IMR-90 (cell line): Measurements from ENCODE around the gene C16orf74. TPM values are rescaled to one million over a fixed set of nuclear protein-coding genes. Genes with fewer than 3 reads are reported as not detected.

Source experiments
- ATAC-seq: fragments of 200-7000 bp; cut with Tn5 transposase; 2 replicates; pipeline ENCODE4 v1.9.1; 2020; ENCODE audit warnings: low read depth, mild to moderate bottlenecking, moderate library complexity
- BruUV-seq: library from RNA; stranded (reverse); fragments of 400-500 nt; replicated peaks from 2 replicates; lab custom pipeline; 2021; lab: Mats Ljungman, UMichigan
- CTCF ChIA-PET: fragments of 300-600 bp; formaldehyde crosslinking; extraction: SDS; loops from one replicate; lab custom pipeline; 2021; ENCODE audit warnings: antibody characterized with exemption; lab: Yijun Ruan, JAX
- POLR2A ChIA-PET: fragments of 300-600 bp; sonication (Branson Sonifier 250); formaldehyde crosslinking; loops from one replicate; lab custom pipeline; 2022; ENCODE audit warnings: antibody characterized with exemption; ENCODE audit not compliant: unreplicated experiment; lab: Charles Lee
- DNase-seq: peaks from one replicate; pipeline ENCODE4 v3.0.0; 2013
- H2AFZ ChIP-seq: replicated peaks from 2 replicates; pipeline ENCODE3; 2013; ENCODE audit warnings: low read length, mild to moderate bottlenecking; ENCODE audit not compliant: poor library complexity
- H2AK5ac ChIP-seq: 2 replicates; pipeline ENCODE4 v1.6.1; 2013; ENCODE audit warnings: low read depth, low read length, inconsistent platforms
- H2AK9ac ChIP-seq: replicated peaks from 2 replicates; pipeline ENCODE3; 2013; ENCODE audit warnings: mild to moderate bottlenecking, low read depth, low read length, moderate library complexity; ENCODE audit not compliant: poor library complexity
- H2BK120ac ChIP-seq: 2 replicates; pipeline ENCODE4 v1.6.1; 2013; ENCODE audit warnings: low read depth, low read length, inconsistent platforms
- H2BK15ac ChIP-seq: 3 replicates; pipeline ENCODE4 v1.6.1; 2013; ENCODE audit warnings: low read depth, low read length, inconsistent platforms
- H2BK20ac ChIP-seq: 2 replicates; pipeline ENCODE4 v1.6.1; 2013; ENCODE audit warnings: low read depth, mild to moderate bottlenecking, inconsistent platforms, low read length, moderate library complexity
- H2BK5ac ChIP-seq: 2 replicates; pipeline ENCODE4 v1.6.1; 2013; ENCODE audit warnings: mild to moderate bottlenecking, low read depth, low read length, inconsistent platforms; ENCODE audit not compliant: poor library complexity, severe bottlenecking
- H3K14ac ChIP-seq: replicated peaks from 2 replicates; pipeline ENCODE4 v1.6.1; 2013; ENCODE audit warnings: low read depth, low read length, inconsistent platforms
- H3K18ac ChIP-seq: 2 replicates; pipeline ENCODE4 v1.6.1; 2013; ENCODE audit warnings: low read depth, low read length, control low read depth
- H3K23ac ChIP-seq: 2 replicates; pipeline ENCODE4 v1.6.1; 2013; ENCODE audit warnings: low read depth, low read length, inconsistent platforms
- H3K27ac ChIP-seq: 2 replicates; pipeline ENCODE4 v1.5.1; 2013; ENCODE audit warnings: mild to moderate bottlenecking, control low read depth, low read length; ENCODE audit not compliant: insufficient read depth
- H3K27me3 ChIP-seq: 2 replicates; pipeline ENCODE4 v1.6.1; 2013; ENCODE audit warnings: low read length; ENCODE audit not compliant: control insufficient read depth, insufficient read depth
- H3K36me3 ChIP-seq: 2 replicates; pipeline ENCODE4 v1.6.1; 2013; ENCODE audit warnings: low read length, mixed read lengths; ENCODE audit not compliant: control insufficient read depth, insufficient read depth
- H3K4ac ChIP-seq: 2 replicates; pipeline ENCODE4 v1.6.1; 2013; ENCODE audit warnings: low read depth, low read length, inconsistent platforms
- H3K4me1 ChIP-seq: 2 replicates; pipeline ENCODE4 v1.6.1; 2013; ENCODE audit warnings: low read length, mixed read lengths; ENCODE audit not compliant: control insufficient read depth, insufficient read depth
- H3K4me2 ChIP-seq: 2 replicates; pipeline ENCODE4 v1.6.1; 2013; ENCODE audit warnings: low read depth, mild to moderate bottlenecking, control low read depth, low read length, moderate library complexity
- H3K4me3 ChIP-seq: 2 replicates; pipeline ENCODE4 v1.5.1; 2013; ENCODE audit warnings: low read depth, mild to moderate bottlenecking, control low read depth, low read length, moderate library complexity; ENCODE audit not compliant: insufficient read depth
- H3K56ac ChIP-seq: 2 replicates; pipeline ENCODE4 v1.6.1; 2013; ENCODE audit warnings: low read length, inconsistent platforms; ENCODE audit not compliant: insufficient read depth; ENCODE audit errors: extremely low read depth
- H3K79me1 ChIP-seq, 2 experiments: 2 replicates each; pipeline ENCODE4 v1.6.1; 2013; ENCODE audit warnings: low read length in 2 of 2, inconsistent platforms in 1 of 2, low read depth in 1 of 2
- H3K9ac ChIP-seq: 2 replicates; pipeline ENCODE4 v1.6.1; 2013; ENCODE audit warnings: low read depth, low read length, control low read depth
- H3K9me1 ChIP-seq: 2 replicates; pipeline ENCODE4 v1.6.1; 2013; ENCODE audit warnings: low read length, inconsistent platforms; ENCODE audit not compliant: insufficient read depth
- H3K9me3 ChIP-seq: 2 replicates; pipeline ENCODE4 v1.6.1; 2013; ENCODE audit warnings: low read length; ENCODE audit not compliant: control insufficient read depth, insufficient read depth
- H4K20me1 ChIP-seq: 2 replicates; pipeline ENCODE4 v1.6.1; 2013; ENCODE audit warnings: low read length, inconsistent platforms; ENCODE audit not compliant: insufficient read depth
- H4K5ac ChIP-seq: 2 replicates; pipeline ENCODE4 v1.6.1; 2013; ENCODE audit warnings: mild to moderate bottlenecking, low read depth, low read length, control low read depth
- H4K8ac ChIP-seq, 2 experiments: 2 replicates each; pipeline ENCODE4 v1.6.1; 2013; ENCODE audit warnings: low read depth in 2 of 2, low read length in 2 of 2, control low read depth in 1 of 2, inconsistent platforms in 1 of 2
- H4K91ac ChIP-seq: 2 replicates; pipeline ENCODE4 v1.6.1; 2013; ENCODE audit warnings: low read depth, low read length, inconsistent platforms; ENCODE audit not compliant: insufficient read depth
- ELK1 ChIP-seq: fragments of 150-350 bp; IDR thresholded peaks from 2 replicates; pipeline ENCODE4 v1.6.1; 2016; ENCODE audit warnings: low read depth, mild to moderate bottlenecking, low read length, moderate library complexity, borderline replicate concordance
- FOS ChIP-seq: fragments of 150-350 bp; IDR thresholded peaks from 2 replicates; pipeline ENCODE4 v1.6.1; 2016; ENCODE audit warnings: low read depth, low read length
- MAZ ChIP-seq: IDR thresholded peaks from 2 replicates; pipeline ENCODE4 v1.6.1; 2012; ENCODE audit warnings: low read depth, mild to moderate bottlenecking, low read length, improper control_type of control experiment, moderate library complexity, borderline replicate concordance
- WGBS, 2 experiments: methylation state at CpG; one replicate each; pipeline versions ENCODE4 v1.1.5 to v1.1.7; 2013; ENCODE audit warnings: missing lambda C conversion rate in 2 of 2; ENCODE audit not compliant: insufficient read length in 1 of 2; ENCODE audit errors: extremely low coverage in 2 of 2; 5-methylcytosine and 5-hydroxymethylcytosine counted together
- dilution Hi-C: fragments of 300-500 bp; cut with HindIII; formaldehyde crosslinking; loops from one replicate; pipeline ENCODE4 v1.14.3; 2018; ENCODE audit warnings: low sequenced_read_pairs; ENCODE audit not compliant: unreplicated experiment
- in situ Hi-C: fragments of 300-500 bp; cut with MboI; formaldehyde crosslinking; loops from 3 replicates; pipeline ENCODE4 v1.14.3; 2019; ENCODE audit warnings: low sequenced_read_pairs, inconsistent platforms, mixed read lengths
- intact Hi-C: fragments of 100-400 bp; cut with micrococcal nuclease; formaldehyde crosslinking; loops from 2 replicates; pipeline ENCODE4 v1.10.0; 2022
- microRNA-seq, 2 experiments: library from miRNA; stranded (forward) in 1 of 2; unstranded in 1 of 2; fragments of 10-50 nt in 1 of 2; fragments of <30 nt in 1 of 2; gene quantifications in 1 of 2; microRNA quantifications in 1 of 2; one replicate each; pipeline versions ENCODE3 to v1.1.0; 2013 to 2020; ENCODE audit not compliant: insufficient read depth in 1 of 2, insufficient read length in 1 of 2, unreplicated experiment in 1 of 2
- polyA plus RNA-seq, 3 experiments: library from polyadenylated mRNA; depleted of rRNA; stranded (reverse); fragments of >200 nt; gene quantifications; 2 replicates each; pipeline ENCODE4 v1.2.3, GENCODE V29; 2012; ENCODE audit warnings: low replicate concordance in 1 of 3
- small RNA-seq, 5 experiments: library from RNA; depleted of rRNA; stranded (forward); fragments of <200 nt; gene quantifications; one replicate each; pipeline ENCODE3, GENCODE V24; 2012
- total RNA-seq: library from RNA; depleted of rRNA; stranded (reverse); fragments of >200 nt; gene quantifications from 2 replicates; pipeline ENCODE4 v1.2.3, GENCODE V29; 2012; rRNA removed

C16orf74 gene
- total and polyA plus RNA-seq, 2 of the 4 experiments (the other 2 are of a cell fraction), result 4.5 to 12.2 TPM

- in situ Hi-C loops, result loop anchor here (5.0 kb wide), 1 partner anchor 59 kb away; no protein-coding TSS in a partner anchor
- intact Hi-C loops, result loop anchor here (5.0 kb wide), 1 partner anchor 59 kb away; no protein-coding TSS in a partner anchor
Measured at GRCh38 chr16:85657996-85658395, 92.9 kb downstream of the C16orf74 start.

More at GRCh38 chr16:85657996-85658395, 92.9 kb downstream of the C16orf74 start:
- H3K4ac ChIP-seq, result no peak overlapping the region
- H3K4me3 ChIP-seq, result no peak overlapping the region
- no peak overlapping the region for H2BK20ac ChIP-seq
- H4K5ac ChIP-seq, result no peak overlapping the region
- peaks cover 33% of the 10 kb centered on the region for H4K20me1 ChIP-seq
- no peak overlapping the region for H2BK5ac ChIP-seq
- no peak overlapping the region for H2BK15ac ChIP-seq
- peaks cover 7% of the 10 kb centered on the region for H3K4me1 ChIP-seq
- no peak for ATAC-seq
- H3K14ac ChIP-seq, result no peak overlapping the region
- POLR2A ChIA-PET, result no interaction called here
- no peak overlapping the region for H3K18ac ChIP-seq
- BruUV-seq, result no TSS peak
- no peak overlapping the region for H2AFZ ChIP-seq
- no peak overlapping the region for H3K23ac ChIP-seq
- dilution Hi-C loops, result no loop called here
- TF ChIP-seq MAZ (no peak), ELK1 (no peak), FOS (no peak)
- WGBS, 2 experiments, result no CpG with 5 or more reads among the region's 3 CpGs
- H3K9me3 ChIP-seq, result no peaks in the 10 kb centered on the region
- no peak overlapping the region for H3K4me2 ChIP-seq
- H2BK120ac ChIP-seq, result no peak overlapping the region
- no peaks in the 10 kb centered on the region for H3K27me3 ChIP-seq
- H2AK5ac ChIP-seq, result no peak overlapping the region
- CTCF ChIA-PET, result no interaction called here
- 0 out of 2 replicates have a peak, but pooled peaks cover 6% of the 10 kb centered on the region for H3K9me1 ChIP-seq
- H4K91ac ChIP-seq, result no peak overlapping the region
- H3K79me1 ChIP-seq, result peaks cover 11 to 34% of the 10 kb centered on the region in 2 experiments
- no peak overlapping the region for H3K56ac ChIP-seq
- peaks cover 72% of the 10 kb centered on the region for H3K36me3 ChIP-seq
- H2AK9ac ChIP-seq, result no peak overlapping the region
- H3K9ac ChIP-seq, result no peak overlapping the region
- H3K27ac ChIP-seq, result no peak overlapping the region
- H4K8ac ChIP-seq, result no peak overlapping the region
- DNase-seq, result no peak

Small RNA genes within 50 kb of the gene (microRNA-seq; reads per million reads assigned to microRNA genes)
- gene MIR1910 (ENCODE audit: unreplicated experiment) (3.7 reads per million, percentile 3 among the genes with 10 or more reads in this experiment), gene RN7SL381P (ENCODE audit: insufficient read depth, insufficient read length) (not detected), gene RNU1-103P (ENCODE audit: insufficient read depth, insufficient read length) (not detected)

Small RNA genes within 50 kb of the gene (small RNA-seq; reads per million reads assigned to genes)
- gene RN7SL381P, result 0 to 0.60 (median 0) reads per million in 5 experiments
- gene RNU1-103P, result 0 reads per million in 5 experiments

Other genes starting within 250 kb of the C16orf74 start
- 9.4 and 14.9 TPM in 2 replicates for gene GSE1, start 137.8 kb downstream of the C16orf74 start, total RNA-seq
- 25.5 and 30.8 TPM in 2 replicates for gene GSE1, start 137.8 kb downstream of the C16orf74 start, polyA plus RNA-seq (2012; rRNA removed)
- gene GINS2, start 62.1 kb downstream of the C16orf74 start, total RNA-seq, result 12.8 and 13.4 TPM in 2 replicates
- gene GINS2, start 62.1 kb downstream of the C16orf74 start, polyA plus RNA-seq (2012; rRNA removed), result 11.3 and 12.0 TPM in 2 replicates
- gene EMC8, start 48.4 kb upstream of the C16orf74 start, total RNA-seq, result 23.7 and 28.3 TPM in 2 replicates
- gene EMC8, start 48.4 kb upstream of the C16orf74 start, polyA plus RNA-seq (2012; rRNA removed), result 48.9 and 54.7 TPM in 2 replicates
- gene COX4I1, start 48.6 kb upstream of the C16orf74 start, total RNA-seq, result 392 and 397 TPM in 2 replicates
- gene COX4I1, start 48.6 kb upstream of the C16orf74 start, polyA plus RNA-seq (2012; rRNA removed), result 700 and 845 TPM in 2 replicates
- not detected in 2 replicates for gene IRF8, start 148.1 kb upstream of the C16orf74 start, total RNA-seq
- not detected in 2 replicates for gene IRF8, start 148.1 kb upstream of the C16orf74 start, polyA plus RNA-seq (2012; rRNA removed)